ENCODE results near the gene S1PR3.
"Not testable (repeated sequence)": the region's sequence is repeated elsewhere in the genome, so short reads cannot be mapped to it uniquely, and the experiment has no call there.

Gene S1PR3
- 0.12 to 2.0 (median 0.42) reads per million in 4 experiments for total RNA-seq

- DNase-seq: no peak
These were observed at the start of gene S1PR3 for GRCh38 chr9:88991066-88992034. S1PR3 (plus strand) TSS chr9:88991468; CDS start chr9:89001201, 9,733 bp downstream.

- DNase-seq: not testable (repeated sequence)
These were observed 49.7 kb upstream of the S1PR3 start for GRCh38 chr9:88941586-88941985.

DNA sequence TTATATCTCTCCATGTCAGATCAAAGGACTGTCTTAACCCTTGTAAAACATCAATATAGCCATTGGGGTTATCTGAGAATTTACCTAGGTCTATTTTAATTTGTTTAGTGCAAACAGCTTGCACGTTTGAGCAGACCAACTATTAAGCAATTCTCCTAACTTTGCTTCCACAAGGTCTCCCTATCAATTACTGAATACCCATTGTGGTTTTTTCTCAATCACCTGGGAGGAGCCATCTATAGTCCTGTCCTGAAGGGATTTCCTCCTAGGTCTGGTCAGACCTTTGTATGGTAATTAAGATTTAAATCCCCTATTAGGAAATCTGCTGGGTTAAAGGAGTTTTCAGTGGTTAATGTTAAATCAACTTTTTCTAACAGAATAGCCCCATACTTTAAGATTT, 48.9 kb upstream of the S1PR3 start:
- no peak for DNase-seq

DNA sequence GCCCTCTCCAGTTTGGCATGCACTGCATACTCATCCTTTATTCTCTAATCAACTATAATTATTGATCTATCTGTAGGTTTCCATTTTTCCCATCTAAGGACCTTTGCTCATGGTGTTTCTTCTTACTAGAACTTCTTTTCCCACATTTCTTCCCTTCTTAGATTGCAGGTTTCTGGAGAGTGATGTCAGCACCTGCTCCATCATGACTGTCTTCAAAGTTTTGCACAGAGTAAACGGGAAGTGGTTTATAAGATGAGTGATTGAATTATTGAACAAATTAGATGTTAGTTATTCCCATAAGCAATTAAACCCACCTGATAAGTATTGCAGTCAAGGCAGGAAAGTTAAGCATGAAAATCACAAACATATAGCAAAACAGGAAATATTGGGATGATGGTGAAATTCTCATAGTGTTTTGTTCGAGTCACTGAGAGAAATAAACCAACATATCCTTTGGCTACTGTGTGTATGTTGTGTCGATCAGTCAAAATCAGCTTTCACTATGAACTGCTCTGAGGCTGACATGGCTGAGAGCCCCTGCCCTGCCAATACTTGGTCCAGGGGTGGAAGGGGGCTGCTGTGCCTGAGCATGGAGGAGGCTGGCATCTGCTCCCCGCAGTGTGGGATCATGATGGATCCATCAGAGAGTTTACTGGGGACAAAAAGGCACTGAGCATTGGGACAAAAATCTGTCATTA, 45.5 kb upstream of the S1PR3 start:
- DNase-seq: no peak

GRCh38 chr9:88947581-88948573, 43.4 kb upstream of the S1PR3 start:
- DNase-seq: no peak

DNA sequence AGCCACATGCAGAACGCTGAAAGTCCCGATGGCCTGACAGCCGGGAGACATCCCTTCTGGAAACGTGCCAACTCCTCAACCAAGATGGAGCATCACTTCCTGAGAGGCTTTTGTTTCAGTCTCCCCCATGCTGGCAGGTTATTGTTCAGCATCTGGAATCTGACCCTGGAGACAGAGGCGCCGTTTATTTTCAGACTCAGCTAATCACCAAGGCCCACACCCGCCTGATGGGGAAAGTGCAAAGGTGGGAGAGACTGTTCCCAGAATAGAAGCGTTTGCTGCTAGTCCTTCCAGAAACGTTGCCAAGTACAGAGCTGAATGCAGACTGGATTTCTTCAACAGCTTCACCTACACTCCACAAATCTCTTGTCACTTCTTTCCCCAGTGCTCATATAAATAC, 41.8 kb upstream of the S1PR3 start:
- no peak for DNase-seq

DNA sequence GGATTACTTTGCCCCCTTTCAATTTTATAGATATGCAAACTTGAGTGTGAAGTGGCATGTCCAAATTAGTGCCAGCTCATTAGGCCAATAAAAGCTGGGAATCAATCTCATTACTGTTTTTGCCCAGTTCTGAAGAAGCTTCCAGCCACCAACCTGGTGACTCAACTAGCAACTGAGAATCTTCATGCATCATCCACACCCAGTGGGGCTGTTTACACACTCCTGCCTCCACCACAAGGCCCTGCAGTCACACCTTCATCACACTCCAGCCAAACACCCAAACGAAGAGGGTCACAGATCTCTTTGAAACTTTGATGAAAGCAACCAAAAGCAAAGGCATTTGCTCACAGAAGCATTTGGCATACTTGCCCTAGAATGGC, 41.3 kb upstream of the S1PR3 start:
- no peak for DNase-seq

DNA sequence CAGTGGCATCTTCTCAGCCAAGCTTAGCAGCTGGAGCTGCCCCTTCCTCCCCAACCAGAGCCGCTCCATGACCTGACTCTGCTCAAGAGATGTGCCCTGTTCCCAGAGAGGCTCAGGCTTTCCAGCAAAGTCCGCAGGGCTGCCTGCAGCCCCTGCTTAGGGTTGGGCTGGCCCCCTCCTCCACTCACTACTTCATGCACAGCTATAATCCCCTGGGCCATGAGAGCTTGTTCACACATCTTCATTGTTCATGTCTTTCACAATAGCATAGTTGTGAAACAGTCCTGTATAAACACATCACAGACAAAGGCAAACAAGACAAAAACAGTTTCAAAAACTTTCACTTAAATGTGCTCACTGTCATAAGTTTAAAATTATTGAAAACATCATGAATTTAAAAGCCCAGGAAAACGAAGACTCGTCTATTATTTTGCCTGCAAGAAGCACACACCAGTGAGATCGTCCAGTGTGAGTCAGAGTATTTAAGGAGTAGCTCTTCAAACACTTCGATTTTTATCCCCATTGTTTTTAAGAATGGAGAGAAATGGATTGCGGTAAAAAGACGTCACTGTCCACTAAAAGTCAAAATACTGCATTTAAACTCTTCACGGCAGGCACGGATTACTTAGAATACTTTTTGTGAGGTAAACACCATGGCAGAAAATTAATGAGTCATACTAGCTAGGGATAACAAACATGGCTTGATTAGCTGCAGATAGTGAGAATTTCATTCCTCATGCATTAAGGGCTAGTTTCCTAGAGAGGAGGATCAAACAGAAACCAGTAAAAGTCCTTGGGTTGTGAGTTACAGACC, 40.7 kb upstream of the S1PR3 start:
- no peak for DNase-seq

DNA sequence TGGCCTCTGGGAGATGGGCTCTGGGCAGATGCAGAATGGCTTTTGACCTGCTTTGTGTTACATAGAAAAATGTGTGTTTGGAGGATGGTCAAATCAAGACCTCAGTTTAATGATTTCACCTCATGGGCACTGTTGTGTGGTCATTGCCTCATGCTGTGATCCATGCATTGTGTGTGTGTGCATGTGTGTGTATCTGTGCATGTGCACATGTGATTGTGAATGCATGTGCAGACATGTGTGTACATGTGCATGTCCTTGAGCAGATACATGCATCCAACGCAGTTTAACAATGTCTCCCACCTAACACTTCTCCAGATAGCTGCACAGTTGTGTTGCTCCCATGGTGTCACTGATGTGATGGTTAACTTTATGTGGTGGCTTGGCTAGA, 40.1 kb upstream of the S1PR3 start:
- no peak for DNase-seq

GRCh38 chr9:88952086-88952615, 39.1 kb upstream of the S1PR3 start:
- DNase-seq: no peak

DNA sequence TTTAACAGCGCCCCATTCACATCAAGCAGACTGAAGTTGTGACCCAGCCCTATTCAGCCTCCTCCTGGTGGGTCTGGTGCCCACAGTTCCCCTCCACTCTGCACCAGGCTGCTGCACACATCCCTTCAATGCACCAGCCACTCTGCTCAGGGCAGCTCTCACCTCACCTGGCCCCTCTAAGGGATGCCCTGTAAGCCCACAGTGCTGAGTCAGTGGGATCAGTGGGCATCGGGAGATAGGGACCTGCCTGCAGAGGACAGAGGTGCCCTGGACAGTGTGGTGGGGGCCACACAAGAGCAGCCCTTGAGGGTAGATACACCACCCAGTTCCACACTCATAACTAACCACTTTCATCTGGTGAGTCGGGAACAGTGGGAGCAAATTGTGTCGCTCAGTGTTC, 38.3 kb upstream of the S1PR3 start:
- DNase-seq: no peak

DNA sequence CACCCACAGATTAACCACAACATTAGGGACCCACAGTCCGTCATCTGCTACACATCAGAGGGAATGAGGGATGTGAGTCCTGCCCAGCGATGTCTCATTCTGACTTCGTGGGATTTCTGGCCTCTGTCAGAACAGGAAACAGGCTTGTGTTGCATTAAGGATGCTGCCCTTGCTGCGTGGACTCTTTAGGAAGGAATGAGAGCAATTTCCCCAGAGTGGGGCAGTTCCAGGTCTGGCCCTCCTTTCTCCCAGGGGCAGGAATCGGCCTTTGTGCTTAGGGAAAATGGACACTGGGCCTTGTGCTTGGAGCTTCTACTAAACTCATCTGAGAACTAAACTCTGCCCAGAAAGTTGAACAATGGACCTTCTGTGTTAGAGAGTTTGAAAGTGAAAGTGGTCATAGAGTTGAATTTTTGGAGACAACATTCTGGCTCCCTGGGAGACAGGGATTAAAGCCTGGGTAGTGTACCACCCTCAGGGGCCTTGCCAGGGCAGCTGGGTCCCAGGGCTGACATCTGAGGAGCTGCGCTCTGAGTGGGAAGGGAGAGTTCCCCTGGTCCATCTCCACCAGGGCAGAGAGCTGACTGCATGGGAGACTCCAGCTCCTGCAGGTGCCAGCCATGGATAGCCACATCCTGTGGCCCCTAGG, 37.8 kb upstream of the S1PR3 start:
- DNase-seq: no peak

DNA sequence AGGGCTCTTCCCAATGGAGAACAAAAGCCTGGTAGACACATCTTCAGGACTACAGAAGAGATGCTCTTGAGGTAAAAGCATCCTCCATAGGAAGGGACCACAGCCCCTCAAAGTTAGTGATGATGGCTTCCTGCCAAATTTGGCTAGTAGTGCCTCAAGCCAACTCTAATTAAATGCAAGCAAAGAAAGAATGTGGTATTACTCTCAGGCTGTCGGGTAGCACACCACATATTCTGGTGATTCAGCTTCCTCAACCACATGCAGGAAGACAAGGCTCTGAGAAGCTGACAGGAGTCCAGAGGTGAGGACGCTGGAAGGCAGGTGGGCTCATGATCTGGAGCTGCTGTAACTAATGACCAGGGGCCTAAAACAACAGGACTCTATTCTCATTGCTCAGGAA, 37.2 kb upstream of the S1PR3 start:
- DNase-seq: no peak

DNA sequence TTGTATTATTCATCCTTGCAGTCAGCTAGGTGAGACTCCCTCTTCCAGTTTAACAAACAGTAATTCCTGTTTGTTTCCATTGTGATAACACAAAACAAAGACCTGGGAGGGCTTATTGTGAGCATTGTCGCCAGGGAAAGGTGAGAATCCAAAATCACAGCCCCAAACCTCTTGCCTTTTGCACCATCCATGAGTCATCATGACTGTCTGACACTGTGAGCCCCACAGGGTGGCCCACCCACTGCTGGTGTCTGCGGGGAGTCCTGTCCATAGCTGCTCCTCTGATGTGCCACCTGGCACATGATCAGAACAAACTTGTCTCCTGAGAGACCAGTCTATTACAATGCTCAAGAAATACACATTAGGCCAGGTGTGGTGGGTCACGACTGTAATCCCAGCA, 33.7 kb upstream of the S1PR3 start:
- DNase-seq: no peak

DNA sequence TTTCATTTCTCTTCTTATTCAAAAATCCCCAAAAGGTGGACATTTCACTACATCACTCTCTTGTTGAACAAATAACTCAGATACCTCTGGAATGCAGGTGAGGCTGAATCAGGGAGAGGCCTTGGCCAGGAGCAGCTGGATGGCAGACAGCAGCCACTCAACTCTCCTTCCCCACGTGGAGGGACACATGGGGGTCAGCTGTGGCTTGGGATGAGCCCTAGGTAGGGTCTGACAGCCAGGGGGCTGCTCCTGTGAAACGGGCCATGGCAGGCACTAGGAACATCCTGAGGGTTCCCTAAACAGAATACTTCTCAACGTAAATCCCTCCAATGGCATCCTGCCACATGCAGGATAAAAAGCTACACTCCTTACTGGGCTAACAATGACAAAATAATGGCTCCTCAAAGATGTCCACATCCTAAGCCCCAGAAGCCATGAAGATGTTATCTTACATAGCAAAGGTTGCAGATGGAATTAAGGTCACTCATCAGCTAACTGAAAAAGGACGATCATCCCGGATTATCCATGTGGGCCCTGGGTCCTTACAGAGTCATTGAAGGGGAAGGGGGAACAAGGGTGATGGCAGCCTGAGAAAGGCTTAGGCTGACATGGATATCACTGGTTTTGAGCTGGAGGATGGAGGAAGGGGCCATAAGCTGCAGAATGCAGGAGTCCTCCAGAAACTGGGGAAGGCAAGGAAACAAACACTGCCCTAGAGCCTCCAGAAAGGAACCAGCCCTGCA, 31.4 kb upstream of the S1PR3 start:
- DNase-seq: no peak

- DNase-seq: no peak
These were observed 30.6 kb upstream of the S1PR3 start for GRCh38 chr9:88960632-88961031.

DNA sequence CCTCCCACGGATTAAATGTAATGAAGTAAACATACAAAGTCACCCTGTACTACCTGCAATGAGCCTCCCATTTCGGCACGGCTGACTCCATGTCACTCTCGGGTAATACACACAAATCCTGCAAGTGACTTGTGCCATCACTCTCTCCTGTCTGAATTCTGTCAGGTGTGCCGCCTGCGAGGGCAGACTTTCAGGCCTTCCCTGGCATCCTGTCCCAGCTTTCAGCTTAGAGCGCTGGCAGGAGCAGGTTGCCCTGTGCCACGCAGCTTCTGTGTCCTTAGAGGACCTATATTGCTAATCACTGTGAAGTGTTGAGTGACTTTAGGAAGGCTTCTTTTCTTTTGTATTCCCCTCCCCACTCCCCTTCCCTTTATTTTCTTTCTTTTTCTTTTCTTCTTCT, 25.8 kb upstream of the S1PR3 start:
- DNase-seq: no peak

DNA sequence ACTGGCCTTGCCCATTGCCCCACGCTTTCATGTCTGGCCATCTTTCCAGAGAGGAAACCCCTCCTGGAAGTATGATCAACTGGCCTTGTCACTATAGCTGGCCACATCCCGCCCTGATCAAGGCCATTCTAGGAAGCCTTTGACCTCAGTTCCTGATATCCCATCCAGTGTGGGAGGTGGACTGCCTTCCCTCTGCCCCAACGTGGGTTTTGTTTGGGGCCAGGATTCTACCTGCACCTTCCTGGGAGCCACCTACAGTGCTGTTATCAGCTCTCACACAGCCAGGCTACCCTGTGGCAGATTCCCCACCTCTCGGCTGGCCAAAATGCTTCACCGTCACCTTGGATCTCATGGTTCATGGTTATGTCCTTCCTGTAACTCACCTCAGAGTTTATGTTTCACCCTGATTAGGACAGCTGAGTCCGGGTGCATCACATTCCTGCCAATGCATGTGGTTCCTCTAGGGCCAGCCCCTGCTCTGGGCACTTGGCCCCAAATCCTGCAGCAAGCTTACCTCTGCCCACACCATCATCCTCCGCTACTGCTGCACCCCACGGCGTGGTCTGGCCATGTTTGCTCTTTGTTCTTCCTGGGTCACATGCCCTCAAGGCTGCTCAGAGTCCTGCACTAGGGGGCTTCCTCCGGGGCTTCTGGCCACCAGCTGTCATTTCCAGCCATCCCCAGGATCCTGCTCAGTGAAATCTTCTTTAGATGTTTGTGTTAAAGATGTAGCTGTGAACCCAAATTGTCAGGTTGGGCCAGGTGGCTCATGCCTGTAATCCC, 24.2 kb upstream of the S1PR3 start:
- no peak for DNase-seq

DNA sequence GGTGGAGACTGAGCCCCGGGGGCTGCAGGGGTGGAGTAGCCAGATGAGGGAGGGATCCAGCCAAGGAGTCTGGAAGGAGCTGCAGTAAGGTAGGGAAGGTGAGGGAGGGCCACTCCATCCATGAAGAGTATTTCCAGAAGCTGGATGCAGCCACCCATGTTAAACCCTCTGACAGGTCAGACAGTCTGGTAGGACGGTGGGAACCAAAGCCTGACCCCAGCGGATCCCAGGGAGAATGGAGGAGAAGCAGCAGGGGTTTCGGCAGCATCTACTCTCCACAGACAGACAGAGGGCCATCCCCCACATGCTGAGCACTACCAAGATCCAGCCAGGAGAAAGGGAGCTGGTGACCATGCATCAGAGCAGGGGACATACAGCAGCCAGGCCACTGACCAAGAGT, 22.5 kb upstream of the S1PR3 start:
- DNase-seq: no peak

All from effector CD8-positive, alpha-beta T cell (primary cell).